Vagina (tissue), 2 donors: Measurements from ENCODE around the gene CFTR. TPM values are rescaled to one million over a fixed set of nuclear protein-coding genes. Genes with fewer than 3 reads are reported as not detected.

Source experiments
- DNase-seq, 2 donors: peaks; one replicate each; pipeline ENCODE4 v3.0.0-alpha.2; 2017; ENCODE audit errors: extremely low spot score in 2 of 2
- H3K27ac ChIP-seq: fragments of 200-600 bp; sonication (generic); one replicate; pipeline ENCODE4 v1.5.1; 2019
- H3K27me3 ChIP-seq: fragments of 200-600 bp; sonication (generic); one replicate; pipeline ENCODE4 v1.5.1; 2019
- H3K36me3 ChIP-seq, 2 donors: fragments of 200-600 bp; sonication (generic); one replicate each; pipeline ENCODE4 v1.5.1; 2017 to 2019
- H3K4me1 ChIP-seq: fragments of 200-600 bp; sonication (generic); one replicate; pipeline ENCODE4 v1.5.1; 2019
- H3K4me3 ChIP-seq, 2 donors: fragments of 200-600 bp; sonication (generic); 1 replicate in 1 of 2; 2 replicates in 1 of 2; pipeline ENCODE4 v1.5.1; 2016 to 2019
- H3K9me3 ChIP-seq: fragments of 200-600 bp; sonication (generic); one replicate; pipeline ENCODE4 v1.5.1; 2019
- POLR2A ChIP-seq, 2 donors: fragments of 450-650 bp; IDR thresholded peaks; one replicate each; pipeline ENCODE4 v1.6.1; 2017; ENCODE audit warnings: antibody characterized with exemption in 2 of 2, mild to moderate bottlenecking in 2 of 2, moderate library complexity in 2 of 2
- POLR2AphosphoS5 ChIP-seq, 2 donors: sonication (generic); formaldehyde crosslinking; IDR thresholded peaks; one replicate each; pipeline ENCODE4 v1.9.0; 2017; ENCODE audit warnings: antibody characterized with exemption in 2 of 2, mild to moderate bottlenecking in 2 of 2, low read depth in 1 of 2; ENCODE audit not compliant: insufficient read depth in 1 of 2
- intact Hi-C: fragments of 100-400 bp; cut with DNase I; formaldehyde crosslinking; loops from one replicate; pipeline ENCODE4 v1.15.1; 2023
- total RNA-seq: library from RNA; depleted of rRNA; stranded (reverse); fragments of >200 nt; gene quantifications from one replicate; pipeline ENCODE4 v1.2.3, GENCODE V29; 2016
- TF ChIP-seq, protein P1 (sequence below), 3 experiments: fragments of 450-650 bp in 2 of 3; fragments of 200-600 bp in 1 of 3; sonication (generic) in 1 of 3; IDR thresholded peaks; one replicate each; pipeline ENCODE4 v1.5.1; 2017 to 2019; ENCODE audit warnings: antibody characterized with exemption in 3 of 3, mild to moderate bottlenecking in 2 of 3, moderate library complexity in 2 of 3

The CFTR gene
- total RNA-seq, 1 donor from 2014 or later = not detected

DNA sequence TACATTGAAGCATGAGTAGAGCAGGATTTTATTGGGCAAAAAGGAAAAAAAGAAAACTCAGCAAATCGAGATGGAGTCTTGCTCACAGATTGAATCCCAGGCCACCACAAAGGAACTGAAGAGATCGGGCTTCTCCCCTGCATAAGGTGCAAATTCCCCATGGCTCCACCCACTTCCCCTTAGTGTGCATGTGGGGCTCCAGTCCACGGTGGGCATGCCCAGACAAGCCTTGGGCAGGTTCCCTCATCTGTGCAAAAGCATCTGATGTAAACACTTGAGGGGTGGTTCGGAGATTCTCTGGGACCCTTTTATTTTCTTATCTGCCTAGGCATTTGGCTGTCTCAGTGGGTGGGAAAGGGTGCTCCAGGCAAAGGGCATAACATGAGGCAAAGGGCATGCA is 150.7 kb downstream of the CFTR start:
- no peaks in the 10 kb centered on the region for H3K36me3 ChIP-seq
- TF ChIP-seq POLR2AphosphoS5 (IDR thresholded peaks at IDR 0.05; ENCODE audit: insufficient read depth in 1 of 2, low read depth in 1 of 2) (no peak), POLR2A (IDR thresholded peaks at IDR 0.05) (no peak)
- TF ChIP-seq, protein P1, sequence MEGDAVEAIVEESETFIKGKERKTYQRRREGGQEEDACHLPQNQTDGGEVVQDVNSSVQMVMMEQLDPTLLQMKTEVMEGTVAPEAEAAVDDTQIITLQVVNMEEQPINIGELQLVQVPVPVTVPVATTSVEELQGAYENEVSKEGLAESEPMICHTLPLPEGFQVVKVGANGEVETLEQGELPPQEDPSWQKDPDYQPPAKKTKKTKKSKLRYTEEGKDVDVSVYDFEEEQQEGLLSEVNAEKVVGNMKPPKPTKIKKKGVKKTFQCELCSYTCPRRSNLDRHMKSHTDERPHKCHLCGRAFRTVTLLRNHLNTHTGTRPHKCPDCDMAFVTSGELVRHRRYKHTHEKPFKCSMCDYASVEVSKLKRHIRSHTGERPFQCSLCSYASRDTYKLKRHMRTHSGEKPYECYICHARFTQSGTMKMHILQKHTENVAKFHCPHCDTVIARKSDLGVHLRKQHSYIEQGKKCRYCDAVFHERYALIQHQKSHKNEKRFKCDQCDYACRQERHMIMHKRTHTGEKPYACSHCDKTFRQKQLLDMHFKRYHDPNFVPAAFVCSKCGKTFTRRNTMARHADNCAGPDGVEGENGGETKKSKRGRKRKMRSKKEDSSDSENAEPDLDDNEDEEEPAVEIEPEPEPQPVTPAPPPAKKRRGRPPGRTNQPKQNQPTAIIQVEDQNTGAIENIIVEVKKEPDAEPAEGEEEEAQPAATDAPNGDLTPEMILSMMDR (IDR thresholded peaks at IDR 0.05) = no peak
- H3K9me3 ChIP-seq = no peaks in the 10 kb centered on the region
- DNase-seq = no peak
- no peak overlapping the region for H3K4me3 ChIP-seq
- H3K27me3 ChIP-seq = no peaks in the 10 kb centered on the region
- no peak overlapping the region for H3K27ac ChIP-seq
- H3K4me1 ChIP-seq = no peaks in the 10 kb centered on the region
- intact Hi-C loops = no loop called here

DNA sequence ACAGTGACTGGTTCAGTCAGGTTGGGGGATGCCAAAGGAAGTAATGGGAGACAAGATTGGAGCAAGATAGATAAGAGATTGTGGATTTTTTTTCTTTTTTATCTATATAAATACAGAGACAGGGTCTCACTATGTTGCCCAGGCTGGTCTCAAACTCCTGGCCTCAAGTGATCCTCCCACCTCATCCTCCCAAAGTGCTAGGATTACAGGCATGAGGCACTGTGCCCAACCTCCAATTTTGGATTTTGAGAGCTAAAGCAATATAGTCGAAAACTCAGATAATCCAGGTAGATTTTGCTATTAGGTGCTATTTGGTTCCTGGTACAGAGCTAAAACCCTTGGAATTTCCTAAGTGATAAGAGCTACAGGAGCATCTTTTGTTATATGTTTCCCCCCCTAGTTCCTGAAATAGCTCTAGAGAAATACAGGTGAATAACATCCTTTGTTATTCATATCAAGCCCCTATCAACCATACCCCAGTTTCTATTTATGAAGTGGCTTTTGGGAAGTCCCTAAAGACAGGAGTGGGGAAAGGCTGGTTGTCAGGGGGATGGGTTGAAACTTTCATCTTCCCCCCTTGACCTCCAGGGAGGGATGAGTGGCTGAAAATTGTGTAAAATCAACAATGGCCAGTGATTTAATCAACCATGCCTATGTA is 151.2 kb downstream of the CFTR start:
- Histone ChIP-seq H3K27ac (no peak overlapping the region), H3K9me3 (no peaks in the 10 kb centered on the region), H3K4me3 (no peak overlapping the region), H3K27me3 (no peaks in the 10 kb centered on the region), H3K36me3 (no peaks in the 10 kb centered on the region), H3K4me1 (no peaks in the 10 kb centered on the region)
- intact Hi-C loops = no loop called here
- DNase-seq = no peak
- TF ChIP-seq POLR2AphosphoS5 (IDR thresholded peaks at IDR 0.05; ENCODE audit: insufficient read depth in 1 of 2, low read depth in 1 of 2) (no peak), POLR2A (IDR thresholded peaks at IDR 0.05) (no peak)
- TF ChIP-seq, protein P1 (IDR thresholded peaks at IDR 0.05) = no peak

DNA sequence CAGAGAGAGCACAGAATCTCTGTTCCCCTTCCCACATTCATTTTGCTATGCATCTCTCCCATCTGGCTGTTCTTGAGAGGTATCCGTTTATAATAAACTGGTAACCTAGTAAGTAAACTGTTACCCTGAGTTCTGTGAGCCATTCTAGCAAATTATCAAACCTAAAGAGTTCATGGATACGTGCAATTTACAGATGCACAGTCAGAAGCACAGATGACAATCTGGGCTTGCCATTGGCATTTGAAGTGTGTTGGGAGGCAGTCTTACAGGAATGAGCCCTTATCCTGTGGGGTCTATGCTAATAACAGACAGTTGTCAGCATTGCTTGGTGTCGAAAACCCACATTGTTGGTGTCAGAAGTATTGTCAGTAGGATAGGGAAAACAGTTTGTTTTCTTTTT is 151.8 kb downstream of the CFTR start:
- H3K27me3 ChIP-seq = no peaks in the 10 kb centered on the region
- intact Hi-C loops = no loop called here
- H3K9me3 ChIP-seq = no peaks in the 10 kb centered on the region
- no peak overlapping the region for H3K27ac ChIP-seq
- no peak for TF ChIP-seq POLR2A (IDR thresholded peaks at IDR 0.05)
- TF ChIP-seq, protein P1 (IDR thresholded peaks at IDR 0.05) = no peak
- no peak for TF ChIP-seq POLR2AphosphoS5 (IDR thresholded peaks at IDR 0.05; ENCODE audit: insufficient read depth in 1 of 2, low read depth in 1 of 2)
- DNase-seq = no peak
- no peaks in the 10 kb centered on the region for H3K36me3 ChIP-seq
- H3K4me3 ChIP-seq = no peak overlapping the region
- H3K4me1 ChIP-seq = no peaks in the 10 kb centered on the region

DNA sequence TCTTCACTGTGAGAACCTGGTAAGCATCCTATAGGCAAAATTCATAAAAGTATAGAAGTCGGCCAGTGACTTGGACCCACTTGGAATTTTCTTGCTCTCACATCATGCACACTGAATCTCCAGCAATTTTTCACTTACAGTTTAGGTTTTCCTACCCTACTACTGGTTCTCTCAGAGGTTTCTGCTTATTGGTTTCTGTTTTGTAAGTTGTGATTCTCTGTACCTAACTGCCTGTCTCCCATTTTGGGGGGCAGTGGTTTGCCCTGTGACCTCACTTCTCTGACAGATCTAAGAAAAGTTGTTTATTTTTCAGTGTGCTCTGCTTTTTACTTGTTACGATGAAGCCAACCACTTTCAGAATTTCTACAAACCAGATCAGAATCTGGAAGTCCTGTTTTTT is 158.1 kb downstream of the CFTR start:
- Histone ChIP-seq H3K27me3 (no peaks in the 10 kb centered on the region), H3K36me3 (no peaks in the 10 kb centered on the region), H3K9me3 (no peaks in the 10 kb centered on the region), H3K27ac (no peak overlapping the region), H3K4me3 (no peak overlapping the region), H3K4me1 (no peaks in the 10 kb centered on the region)
- no peak for TF ChIP-seq POLR2AphosphoS5 (IDR thresholded peaks at IDR 0.05; ENCODE audit: insufficient read depth in 1 of 2, low read depth in 1 of 2)
- no peak for TF ChIP-seq POLR2A (IDR thresholded peaks at IDR 0.05)
- TF ChIP-seq, protein P1 (IDR thresholded peaks at IDR 0.05) = no peak
- intact Hi-C loops = no loop called here
- no peak for DNase-seq

DNA sequence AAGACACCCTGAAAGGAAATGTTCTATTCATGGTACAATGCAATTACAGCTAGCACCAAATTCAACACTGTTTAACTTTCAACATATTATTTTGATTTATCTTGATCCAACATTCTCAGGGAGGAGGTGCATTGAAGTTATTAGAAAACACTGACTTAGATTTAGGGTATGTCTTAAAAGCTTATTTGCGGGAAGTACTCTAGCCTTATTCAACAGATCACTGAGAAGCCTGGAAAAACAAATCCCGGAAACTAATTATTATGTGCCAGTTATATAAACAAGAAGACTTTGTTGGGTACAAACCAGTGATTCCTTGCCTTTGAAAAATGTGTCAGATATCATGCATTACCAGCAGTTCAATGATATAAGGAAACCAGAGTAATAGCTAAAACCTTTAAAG is 160.1 kb downstream of the CFTR start:
- no peak for TF ChIP-seq POLR2AphosphoS5 (IDR thresholded peaks at IDR 0.05; ENCODE audit: insufficient read depth in 1 of 2, low read depth in 1 of 2)
- no peak for TF ChIP-seq POLR2A (IDR thresholded peaks at IDR 0.05)
- TF ChIP-seq, protein P1 (IDR thresholded peaks at IDR 0.05) = no peak
- no peaks in the 10 kb centered on the region for H3K9me3 ChIP-seq
- H3K27me3 ChIP-seq = no peaks in the 10 kb centered on the region
- no peak overlapping the region for H3K4me3 ChIP-seq
- no peak overlapping the region for H3K27ac ChIP-seq
- DNase-seq = no peak
- H3K4me1 ChIP-seq = no peaks in the 10 kb centered on the region
- H3K36me3 ChIP-seq = no peaks in the 10 kb centered on the region
- intact Hi-C loops = no loop called here
